Activated T-helper 1 cell treated with anti-CD3 and anti-CD28 coated beads, Interleukin-12 subunit alpha, Interleukin-12 subunit beta, Interleukin-2, Interleukin-4 antibody, amounts not matched to agents 30 ng/mL and 10 ng/mL and 1 ng/mL, durations not matched to agents 14 hours and 24 hours and 36 hours (primary cell): ENCODE results near the gene PACSIN1. TPM values are rescaled to one million over a fixed set of nuclear protein-coding genes. Genes with fewer than 3 reads are reported as not detected.

Experiments used
- DNase-seq: peaks from one replicate; pipeline ENCODE4 v3.0.0; 2021; ENCODE audit warnings: low spot score
- H3K27ac Mint-ChIP-seq: one replicate; pipeline ENCODE4 v1.8.0; 2021; ENCODE audit warnings: mild to moderate bottlenecking, mixed read lengths
- H3K27me3 Mint-ChIP-seq: one replicate; pipeline ENCODE4 v1.8.0; 2022; ENCODE audit warnings: mild to moderate bottlenecking, moderate library complexity, mixed read lengths; ENCODE audit not compliant: insufficient read depth
- H3K36me3 Mint-ChIP-seq: one replicate; pipeline ENCODE4 v1.8.0; 2021; ENCODE audit warnings: low read depth, mixed read lengths
- H3K4me1 Mint-ChIP-seq: one replicate; pipeline ENCODE4 v1.8.0; 2021; ENCODE audit warnings: low read depth, mixed read lengths
- H3K4me3 Mint-ChIP-seq: one replicate; pipeline ENCODE4 v1.8.0; 2021; ENCODE audit warnings: mild to moderate bottlenecking, moderate library complexity, mixed read lengths
- H3K9me3 Mint-ChIP-seq: one replicate; pipeline ENCODE4 v1.8.0; 2021; ENCODE audit warnings: mixed read lengths
- intact Hi-C: fragments of 100-400 bp; cut with micrococcal nuclease; formaldehyde crosslinking; loops from one replicate; pipeline ENCODE4 v1.15.1; 2024
- total RNA-seq: library from RNA; stranded (reverse); gene quantifications from 2 replicates; pipeline ENCODE4 v1.2.3, GENCODE V29; 2022

The PACSIN1 gene
- total RNA-seq, 1 donor from 2014 or later: not detected

GRCh38 chr6:34462551-34462971 is 3.3 kb upstream of the PACSIN1 start:
- H3K27ac Mint-ChIP-seq: no peak overlapping the region
- H3K4me3 Mint-ChIP-seq: no peak overlapping the region
- H3K27me3 Mint-ChIP-seq: peaks cover 27% of the 10 kb centered on the region
- intact Hi-C loops: no loop called here
- no peak for DNase-seq
- no peaks in the 10 kb centered on the region for H3K4me1 Mint-ChIP-seq
- no peaks in the 10 kb centered on the region for H3K9me3 Mint-ChIP-seq
- H3K36me3 Mint-ChIP-seq: no peaks in the 10 kb centered on the region

GRCh38 chr6:34463299-34463698 is 2.6 kb upstream of the PACSIN1 start:
- intact Hi-C loops: no loop called here
- H3K9me3 Mint-ChIP-seq: no peaks in the 10 kb centered on the region
- H3K27me3 Mint-ChIP-seq: peaks cover 27% of the 10 kb centered on the region
- DNase-seq: no peak
- no peaks in the 10 kb centered on the region for H3K4me1 Mint-ChIP-seq
- no peaks in the 10 kb centered on the region for H3K36me3 Mint-ChIP-seq
- H3K4me3 Mint-ChIP-seq: no peak overlapping the region
- H3K27ac Mint-ChIP-seq: no peak overlapping the region

GRCh38 chr6:34463849-34464248 is 2.0 kb upstream of the PACSIN1 start:
- Mint-ChIP-seq H3K27ac (no peak overlapping the region), H3K36me3 (no peaks in the 10 kb centered on the region), H3K9me3 (no peaks in the 10 kb centered on the region), H3K27me3 (peaks cover 30% of the 10 kb centered on the region), H3K4me3 (no peak overlapping the region), H3K4me1 (no peaks in the 10 kb centered on the region)
- no peak for DNase-seq
- intact Hi-C loops: no loop called here

- DNase-seq: no peak
- Mint-ChIP-seq H3K27me3 (peaks cover 30% of the 10 kb centered on the region), H3K4me1 (no peaks in the 10 kb centered on the region), H3K9me3 (no peaks in the 10 kb centered on the region), H3K4me3 (no peak overlapping the region), H3K27ac (no peak overlapping the region), H3K36me3 (no peaks in the 10 kb centered on the region)
- intact Hi-C loops: no loop called here
These were observed 638 bp downstream of the PACSIN1 start for GRCh38 chr6:34466242-34467185.

- no peak overlapping the region for H3K4me3 Mint-ChIP-seq
- intact Hi-C loops: no loop called here
- H3K27me3 Mint-ChIP-seq: peaks cover 19% of the 10 kb centered on the region
- no peak for DNase-seq
- no peaks in the 10 kb centered on the region for H3K9me3 Mint-ChIP-seq
- no peak overlapping the region for H3K27ac Mint-ChIP-seq
- H3K36me3 Mint-ChIP-seq: no peaks in the 10 kb centered on the region
- no peaks in the 10 kb centered on the region for H3K4me1 Mint-ChIP-seq
These were observed 2.6 kb downstream of the PACSIN1 start for GRCh38 chr6:34468378-34468892.

- no peak overlapping the region for H3K4me3 Mint-ChIP-seq
- peaks cover 5% of the 10 kb centered on the region for H3K9me3 Mint-ChIP-seq
- peaks cover 19% of the 10 kb centered on the region for H3K27me3 Mint-ChIP-seq
- DNase-seq: no peak
- intact Hi-C loops: no loop called here
- H3K36me3 Mint-ChIP-seq: no peaks in the 10 kb centered on the region
- no peak overlapping the region for H3K27ac Mint-ChIP-seq
- no peaks in the 10 kb centered on the region for H3K4me1 Mint-ChIP-seq
These were observed 3.6 kb downstream of the PACSIN1 start for GRCh38 chr6:34469499-34469898.

- no peak for DNase-seq
- H3K27me3 Mint-ChIP-seq: peaks cover 8% of the 10 kb centered on the region
- H3K4me1 Mint-ChIP-seq: no peaks in the 10 kb centered on the region
- H3K4me3 Mint-ChIP-seq: no peak overlapping the region
- peaks cover 5% of the 10 kb centered on the region for H3K9me3 Mint-ChIP-seq
- no peaks in the 10 kb centered on the region for H3K36me3 Mint-ChIP-seq
- H3K27ac Mint-ChIP-seq: no peak overlapping the region
- intact Hi-C loops: no loop called here
These were observed 6.5 kb downstream of the PACSIN1 start for GRCh38 chr6:34472425-34472824.

GRCh38 chr6:34473967-34474366 is 8.1 kb downstream of the PACSIN1 start:
- no peak overlapping the region for H3K27ac Mint-ChIP-seq
- peaks cover 5% of the 10 kb centered on the region for H3K9me3 Mint-ChIP-seq
- H3K4me3 Mint-ChIP-seq: no peak overlapping the region
- no peaks in the 10 kb centered on the region for H3K4me1 Mint-ChIP-seq
- H3K36me3 Mint-ChIP-seq: no peaks in the 10 kb centered on the region
- intact Hi-C loops: no loop called here
- DNase-seq: no peak
- peaks cover 5% of the 10 kb centered on the region for H3K27me3 Mint-ChIP-seq

- intact Hi-C loops: no loop called here
- Mint-ChIP-seq H3K4me1 (no peaks in the 10 kb centered on the region), H3K9me3 (peaks cover 5% of the 10 kb centered on the region), H3K36me3 (no peaks in the 10 kb centered on the region), H3K4me3 (no peak overlapping the region), H3K27ac (no peak overlapping the region), H3K27me3 (peaks cover 5% of the 10 kb centered on the region)
- no peak for DNase-seq
These were observed 8.9 kb downstream of the PACSIN1 start for GRCh38 chr6:34474754-34475153.

- Mint-ChIP-seq H3K4me1 (no peaks in the 10 kb centered on the region), H3K4me3 (no peak overlapping the region), H3K27me3 (peaks cover 5% of the 10 kb centered on the region), H3K9me3 (peaks cover 5% of the 10 kb centered on the region), H3K36me3 (no peaks in the 10 kb centered on the region), H3K27ac (no peak overlapping the region)
- DNase-seq: no peak
- intact Hi-C loops: no loop called here
These were observed 9.4 kb downstream of the PACSIN1 start for GRCh38 chr6:34475238-34475682.

GRCh38 chr6:34475767-34476328 is 10.0 kb downstream of the PACSIN1 start:
- intact Hi-C loops: no loop called here
- no peaks in the 10 kb centered on the region for H3K4me1 Mint-ChIP-seq
- peaks cover 5% of the 10 kb centered on the region for H3K27me3 Mint-ChIP-seq
- no peak overlapping the region for H3K4me3 Mint-ChIP-seq
- H3K36me3 Mint-ChIP-seq: no peaks in the 10 kb centered on the region
- DNase-seq: no peak
- H3K27ac Mint-ChIP-seq: no peak overlapping the region
- peaks cover 5% of the 10 kb centered on the region for H3K9me3 Mint-ChIP-seq

- H3K27me3 Mint-ChIP-seq: peaks cover 5% of the 10 kb centered on the region
- intact Hi-C loops: no loop called here
- H3K4me1 Mint-ChIP-seq: no peaks in the 10 kb centered on the region
- no peak for DNase-seq
- H3K27ac Mint-ChIP-seq: no peak overlapping the region
- H3K4me3 Mint-ChIP-seq: no peak overlapping the region
- no peaks in the 10 kb centered on the region for H3K36me3 Mint-ChIP-seq
- H3K9me3 Mint-ChIP-seq: peaks cover 5% of the 10 kb centered on the region
These were observed 10.6 kb downstream of the PACSIN1 start for GRCh38 chr6:34476447-34476846.

GRCh38 chr6:34476921-34477320 is 11.0 kb downstream of the PACSIN1 start:
- H3K27ac Mint-ChIP-seq: no peak overlapping the region
- no peak for DNase-seq
- H3K4me1 Mint-ChIP-seq: no peaks in the 10 kb centered on the region
- no peak overlapping the region for H3K4me3 Mint-ChIP-seq
- H3K27me3 Mint-ChIP-seq: peaks cover 5% of the 10 kb centered on the region
- H3K9me3 Mint-ChIP-seq: peaks cover 5% of the 10 kb centered on the region
- no peaks in the 10 kb centered on the region for H3K36me3 Mint-ChIP-seq
- intact Hi-C loops: no loop called here
